Uterus (tissue), 4 donors: Measurements from ENCODE around the gene TRABD. TPM values are rescaled to one million over a fixed set of nuclear protein-coding genes. Genes with fewer than 3 reads are reported as not detected.
A peak's percentile ranks its signal among the peaks of the same experiment; 100 is the strongest.

ENCODE experiments used
- DNase-seq, 2 donors: peaks; one replicate each; pipeline ENCODE4 v3.0.0-alpha.2; 2019 to 2020
- H3K27ac ChIP-seq, 2 donors: fragments of 200-600 bp; sonication (generic); 1 replicate in 1 of 2; 2 replicates in 1 of 2; pipeline ENCODE4 v1.5.1; 2016 to 2018
- H3K27me3 ChIP-seq, 2 donors: fragments of 200-600 bp; sonication (generic); one replicate each; pipeline ENCODE4 v1.5.1; 2018 to 2019; ENCODE audit warnings: control low read depth in 1 of 2
- H3K36me3 ChIP-seq, 2 donors: fragments of 200-600 bp; sonication (generic); one replicate each; pipeline ENCODE4 v1.5.1; 2019; ENCODE audit warnings: control low read depth in 1 of 2
- H3K4me1 ChIP-seq, 2 donors: fragments of 200-600 bp; sonication (generic); one replicate each; pipeline ENCODE4 v1.5.1; 2018 to 2019; ENCODE audit warnings: control low read depth in 1 of 2
- H3K4me3 ChIP-seq, 2 donors: fragments of 200-600 bp; sonication (generic); 1 replicate in 1 of 2; 2 replicates in 1 of 2; pipeline ENCODE4 v1.5.1; 2018 to 2019; ENCODE audit warnings: mild to moderate bottlenecking in 1 of 2
- H3K9me3 ChIP-seq, 2 donors: fragments of 200-600 bp; sonication (generic); one replicate each; pipeline ENCODE4 v1.5.1; 2019; ENCODE audit warnings: control low read depth in 1 of 2
- CTCF ChIP-seq, 4 experiments: fragments of 200-600 bp in 2 of 4; fragments of 450-650 bp in 2 of 4; sonication (generic) in 2 of 4; IDR thresholded peaks; one replicate each; pipeline ENCODE4 v1.5.1; 2016 to 2019; ENCODE audit warnings: antibody characterized with exemption in 4 of 4, mild to moderate bottlenecking in 2 of 4, moderate library complexity in 1 of 4
- POLR2A ChIP-seq, 2 donors: fragments of 450-650 bp; IDR thresholded peaks; one replicate each; pipeline ENCODE4 v1.6.1; 2016; ENCODE audit warnings: antibody characterized with exemption in 2 of 2, mild to moderate bottlenecking in 1 of 2, moderate library complexity in 1 of 2
- intact Hi-C: fragments of 100-400 bp; cut with DNase I; formaldehyde crosslinking; loops from one replicate; pipeline ENCODE4 v1.15.1; 2023; ENCODE audit warnings: low total_unique reads
- total RNA-seq, 4 donors: library from RNA; depleted of rRNA in 3 of 4; stranded (reverse); fragments of >200 nt in 3 of 4; gene quantifications; one replicate each; pipeline versions ENCODE4 v1.1.0 to v1.2.4, GENCODE V29; 2014 to 2023
- donor health status: DM: yes; HTN: yes; CAD: no.

Gene TRABD
- total RNA-seq, 4 donors from 2014 or later = 9.5 to 37.3 (median 15.0) TPM

- H3K4me1 ChIP-seq = no peaks in the 10 kb centered on the region
- no peaks in the 10 kb centered on the region for H3K9me3 ChIP-seq
- H3K27ac ChIP-seq = no peak overlapping the region
- TF ChIP-seq CTCF (IDR thresholded peaks at IDR 0.05) = peak in 3 of 4 experiments; percentile 20 to 41 (median 40)
- TF ChIP-seq POLR2A (IDR thresholded peaks at IDR 0.05) = no peak
- H3K36me3 ChIP-seq = no peaks in the 10 kb centered on the region
- H3K4me3 ChIP-seq = no peak overlapping the region
- DNase-seq = no peak
- no peaks in the 10 kb centered on the region for H3K27me3 ChIP-seq
- intact Hi-C loops = no loop called here
Measured at GRCh38 chr22:50148991-50149721, 36.6 kb upstream of the TRABD start.

- Histone ChIP-seq H3K27me3 (no peaks in the 10 kb centered on the region), H3K27ac (no peak overlapping the region), H3K36me3 (no peaks in the 10 kb centered on the region), H3K9me3 (no peaks in the 10 kb centered on the region), H3K4me1 (no peaks in the 10 kb centered on the region), H3K4me3 (no peak overlapping the region)
- TF ChIP-seq CTCF (IDR thresholded peaks at IDR 0.05) = no peak
- no peak for TF ChIP-seq POLR2A (IDR thresholded peaks at IDR 0.05)
- no peak for DNase-seq
- intact Hi-C loops = no loop called here
Measured at GRCh38 chr22:50150161-50151129, 35.3 kb upstream of the TRABD start.

GRCh38 chr22:50151571-50152537 is 33.9 kb upstream of the TRABD start:
- no peak for DNase-seq
- H3K4me3 ChIP-seq = no peak overlapping the region
- intact Hi-C loops = no loop called here

More at GRCh38 chr22:50151571-50152537, 33.9 kb upstream of the TRABD start:
- Histone ChIP-seq H3K27ac (no peak overlapping the region), H3K9me3 (no peaks in the 10 kb centered on the region), H3K27me3 (no peaks in the 10 kb centered on the region), H3K36me3 (no peaks in the 10 kb centered on the region), H3K4me1 (no peaks in the 10 kb centered on the region)
- no peak for TF ChIP-seq CTCF (IDR thresholded peaks at IDR 0.05)
- TF ChIP-seq POLR2A (IDR thresholded peaks at IDR 0.05) = no peak
